ENCODE data around the gene ZDHHC8. TPM values are rescaled to one million over a fixed set of nuclear protein-coding genes. Genes with fewer than 3 reads are reported as not detected.

The ZDHHC8 gene
- total RNA-seq, 1 experiment from 2014 or later = 51.7 TPM

DNA sequence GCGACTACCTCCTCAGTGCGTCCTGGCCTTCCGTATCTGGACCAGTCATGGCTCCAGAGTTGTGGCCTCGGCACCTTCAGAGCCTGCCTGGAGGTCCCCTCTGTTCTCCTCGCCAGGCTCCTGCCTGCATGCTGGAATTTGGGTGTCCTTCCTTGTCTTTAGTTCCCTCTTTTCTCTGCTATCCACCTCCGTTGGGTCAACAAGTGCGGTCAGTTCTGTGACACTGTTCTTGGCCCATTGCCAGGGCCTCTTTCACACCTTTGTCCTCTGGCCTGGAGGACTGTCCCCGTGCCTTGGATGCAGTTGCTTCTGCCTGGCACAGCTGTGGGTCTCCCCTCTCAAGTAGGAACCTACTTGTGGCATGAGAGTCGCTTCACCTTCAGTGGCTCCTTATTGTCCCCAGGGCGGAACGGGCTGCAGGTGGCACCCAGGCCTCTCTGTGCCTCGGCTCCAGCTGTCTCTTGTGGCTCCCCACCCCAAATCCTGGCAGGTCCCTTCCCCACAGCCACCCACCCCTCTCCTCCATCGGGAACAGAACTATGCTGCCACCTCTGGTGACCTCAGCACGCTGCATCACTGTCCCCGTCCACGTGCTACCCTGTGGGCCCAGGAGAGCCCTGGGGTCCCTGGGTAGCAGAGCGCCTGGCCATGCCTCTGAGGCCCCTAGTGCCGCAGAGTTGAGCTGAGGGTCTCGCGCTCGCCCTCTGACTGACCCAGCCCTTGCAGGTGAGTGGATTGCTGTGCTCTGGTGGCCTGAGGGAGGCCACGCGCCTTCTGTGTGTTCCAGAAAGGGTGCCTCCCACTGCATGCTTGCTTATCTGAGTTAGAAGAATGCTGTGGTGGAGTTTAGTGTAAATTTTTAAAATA lies 46.8 kb upstream of the ZDHHC8 start:
- Mint-ChIP-seq H3K36me3 (ENCODE audit: insufficient read depth in 1 of 3, low read depth in 3 of 3) (peaks cover 40 to 71% (median 59%) of the 10 kb centered on the region in 3 experiments; a peak in 6 of 7 replicates), H3K27me3 (ENCODE audit: low read depth) (no peaks in the 10 kb centered on the region), H3K4me1 (peaks cover 37 to 46% of the 10 kb centered on the region in 2 experiments), H3K9me3 (no peaks in the 10 kb centered on the region), H3K27ac (peak overlapping the region; percentile 34 to 86 (median 67); a peak in 5 of 7 replicates), H3K4me3 (peak overlapping the region in 1 of 2 experiments; percentile 2; a peak in 3 of 5 replicates)
- no peak overlapping the region for H2AFZ ChIP-seq (ENCODE audit: low read length)
- WGBS (ENCODE audit: extremely low coverage, insufficient read length, low lambda C conversion rate) = no CpG with 5 or more reads among the region's 23 CpGs
- H3K56ac ChIP-seq (ENCODE audit: insufficient read length, low read depth, low read length) = no peak overlapping the region
- no peak overlapping the region for H2AK5ac ChIP-seq (ENCODE audit: insufficient read length, low read length)
- no peaks in the 10 kb centered on the region for H3K27me3 ChIP-seq (ENCODE audit: insufficient read depth, low read length)
- no peak overlapping the region for H3K18ac ChIP-seq (ENCODE audit: insufficient read length, low read depth, low read length)
- H2BK12ac ChIP-seq (ENCODE audit: insufficient read length, low read depth, low read length) = no peak overlapping the region
- no peak overlapping the region for H2BK120ac ChIP-seq (ENCODE audit: low read depth, low read length, poor library complexity, severe bottlenecking)
- peaks cover 6% of the 10 kb centered on the region for H4K20me1 ChIP-seq (ENCODE audit: control insufficient read depth, insufficient read depth, insufficient read length)
- H3K4me2 ChIP-seq (ENCODE audit: insufficient read depth, insufficient read length, low read length) = no peak overlapping the region
- H3T11ph ChIP-seq (ENCODE audit: low read length) = no peak overlapping the region
- H3K23me2 ChIP-seq (ENCODE audit: insufficient read length, low read depth, low read length, poor library complexity, severe bottlenecking) = peaks cover 8% of the 10 kb centered on the region
- no peaks in the 10 kb centered on the region for H3K9me3 ChIP-seq (ENCODE audit: control insufficient read depth, low read depth, low read length)
- no peak overlapping the region for H2BK5ac ChIP-seq (ENCODE audit: insufficient read length, low read length)
- no peak overlapping the region for H3K23ac ChIP-seq (ENCODE audit: insufficient read length, low read depth, low read length)
- no peak overlapping the region for H4K91ac ChIP-seq (ENCODE audit: insufficient read length, low read depth, low read length)
- peak; percentile 83 for DNase-seq
- no peak overlapping the region for H4K8ac ChIP-seq (replicated peaks; ENCODE audit: insufficient read length, low read depth, low read length)
- no peak overlapping the region for H2BK15ac ChIP-seq (ENCODE audit: low read depth, low read length)
- H3K4ac ChIP-seq (ENCODE audit: low read depth, low read length) = no peak overlapping the region
- no peak overlapping the region for H2BK20ac ChIP-seq (ENCODE audit: low read depth, low read length, poor library complexity, severe bottlenecking)
- H3K27ac ChIP-seq (ENCODE audit: insufficient read length, low read depth, low read length) = no peak overlapping the region
- no peak overlapping the region for H3K14ac ChIP-seq (ENCODE audit: insufficient read depth, low read length)
- H4K5ac ChIP-seq (ENCODE audit: insufficient read length, low read depth, low read length) = no peak overlapping the region
- peaks cover 35% of the 10 kb centered on the region for H3K79me2 ChIP-seq (ENCODE audit: insufficient read depth, low read length)
- TF ChIP-seq, protein P1, sequence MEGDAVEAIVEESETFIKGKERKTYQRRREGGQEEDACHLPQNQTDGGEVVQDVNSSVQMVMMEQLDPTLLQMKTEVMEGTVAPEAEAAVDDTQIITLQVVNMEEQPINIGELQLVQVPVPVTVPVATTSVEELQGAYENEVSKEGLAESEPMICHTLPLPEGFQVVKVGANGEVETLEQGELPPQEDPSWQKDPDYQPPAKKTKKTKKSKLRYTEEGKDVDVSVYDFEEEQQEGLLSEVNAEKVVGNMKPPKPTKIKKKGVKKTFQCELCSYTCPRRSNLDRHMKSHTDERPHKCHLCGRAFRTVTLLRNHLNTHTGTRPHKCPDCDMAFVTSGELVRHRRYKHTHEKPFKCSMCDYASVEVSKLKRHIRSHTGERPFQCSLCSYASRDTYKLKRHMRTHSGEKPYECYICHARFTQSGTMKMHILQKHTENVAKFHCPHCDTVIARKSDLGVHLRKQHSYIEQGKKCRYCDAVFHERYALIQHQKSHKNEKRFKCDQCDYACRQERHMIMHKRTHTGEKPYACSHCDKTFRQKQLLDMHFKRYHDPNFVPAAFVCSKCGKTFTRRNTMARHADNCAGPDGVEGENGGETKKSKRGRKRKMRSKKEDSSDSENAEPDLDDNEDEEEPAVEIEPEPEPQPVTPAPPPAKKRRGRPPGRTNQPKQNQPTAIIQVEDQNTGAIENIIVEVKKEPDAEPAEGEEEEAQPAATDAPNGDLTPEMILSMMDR (conservative IDR thresholded peaks at IDR 0.05) = peak; percentile 67
- H3K79me1 ChIP-seq (ENCODE audit: insufficient read depth, low read depth, low read length, poor library complexity, severe bottlenecking) = peaks cover 22% of the 10 kb centered on the region
- peaks cover 2% of the 10 kb centered on the region; the same call in 1 of the 2 replicates for H3K4me1 ChIP-seq (ENCODE audit: insufficient read depth, low read length)
- H3K9ac ChIP-seq (ENCODE audit: extremely low read depth, insufficient read length, low read length) = no peak overlapping the region
